ENCODE data around the gene ERGIC3. TPM values are rescaled to one million over a fixed set of nuclear protein-coding genes. Genes with fewer than 3 reads are reported as not detected.

ERGIC3 gene
- total and polyA plus RNA-seq, 2 of the 13 experiments (the other 11 are each of a cell fraction or from before 2014, with no cell fraction given), result 407 to 670 TPM

- no peak overlapping the region for H3K27ac ChIP-seq (ENCODE audit: extremely low read length, insufficient read depth, low read length)
- H3K9ac ChIP-seq (ENCODE audit: insufficient read depth, low read depth, low read length), result no peak overlapping the region
- no peaks in the 10 kb centered on the region for H3K79me2 ChIP-seq (ENCODE audit: insufficient read depth, low read length)
- intact Hi-C loops (cut with micrococcal nuclease; ENCODE audit: unreplicated experiment), result no loop called here
- H3K4me1 ChIP-seq (ENCODE audit: insufficient read depth, low read length), result no peaks in the 10 kb centered on the region
- ChIA-PET CTCF (ENCODE audit: low intra/inter-chr PET ratio, low total read pairs) (interaction anchor here (0.6 kb wide), 1 partner anchor 1536 kb away, joined by 3 read pairs; no protein-coding TSS in a partner anchor), POLR2A (no interaction called here)
- no TSS peak for BruUV-seq (replicated peaks)
- H3K4me2 ChIP-seq (ENCODE audit: low read depth, low read length), result no peak overlapping the region
- DNase-seq (ENCODE audit: low spot score) (no peak), ATAC-seq (no peak), FAIRE-seq (no peak)
- H2AFZ ChIP-seq (ENCODE audit: low read length), result no peak overlapping the region
- in situ Hi-C loops (cut with HindIII; ENCODE audit: extremely low pct_ligation_motif_present, low pct_unique_long_range_greater_than_20kb), result no loop called here
- no peaks in the 10 kb centered on the region for H3K9me3 ChIP-seq (ENCODE audit: low read length)
- no peaks in the 10 kb centered on the region for H3K36me3 ChIP-seq (replicated peaks in 1 of 2; ENCODE audit: control insufficient read depth in 1 of 2, insufficient read depth in 2 of 2, low read length in 2 of 2)
- 65% methylated on average over 14 of the region's 14 CpGs for WGBS (ENCODE audit: low lambda C conversion rate)
- H3K4me3 ChIP-seq (replicated peaks in 1 of 3; ENCODE audit: insufficient read depth in 1 of 3, low read depth in 2 of 3, low read length in 3 of 3), result no peak overlapping the region
- no peaks in the 10 kb centered on the region for H4K20me1 ChIP-seq (ENCODE audit: insufficient read depth, low read length)
- H3K27me3 ChIP-seq (ENCODE audit: control insufficient read depth in 1 of 2, insufficient read depth in 2 of 2, low read length in 2 of 2), result peaks cover 0 to 10% of the 10 kb centered on the region in 2 experiments; a peak in 2 of 5 replicates
- TF ChIP-seq TBX3 (IDR thresholded peaks at IDR 0.05; ENCODE audit: borderline replicate concordance) (no peak), ZSCAN12 (CRISPR knock-in tag; IDR thresholded peaks at IDR 0.05) (no peak), TOPORS (CRISPR knock-in tag; IDR thresholded peaks at IDR 0.05) (no peak), GLI4 (CRISPR knock-in tag; IDR thresholded peaks at IDR 0.05; ENCODE audit: borderline replicate concordance) (no peak), CBFB (CRISPR knock-in tag; IDR thresholded peaks at IDR 0.05) (no peak), FOXJ3 (CRISPR knock-in tag; IDR thresholded peaks at IDR 0.05; ENCODE audit: borderline replicate concordance) (no peak), ZNF720 (CRISPR knock-in tag; IDR thresholded peaks at IDR 0.05) (no peak), ZNF280B (CRISPR knock-in tag; IDR thresholded peaks at IDR 0.05; ENCODE audit: borderline replicate concordance) (no peak), ZKSCAN8 (CRISPR knock-in tag; IDR thresholded peaks at IDR 0.05; ENCODE audit: borderline replicate concordance) (no peak), BORCS8-MEF2B (CRISPR knock-in tag; IDR thresholded peaks at IDR 0.05) (no peak), ZNF746 (CRISPR knock-in tag; IDR thresholded peaks at IDR 0.05) (no peak), HOXD1 (CRISPR knock-in tag; IDR thresholded peaks at IDR 0.05) (no peak), CHCHD3 (CRISPR knock-in tag; IDR thresholded peaks at IDR 0.05) (no peak), ZNF101 (CRISPR knock-in tag; IDR thresholded peaks at IDR 0.05; ENCODE audit: borderline replicate concordance, low read depth) (no peak), CERS6 (CRISPR knock-in tag; IDR thresholded peaks at IDR 0.05) (no peak), RAD51 (IDR thresholded peaks at IDR 0.05; ENCODE audit: borderline replicate concordance) (no peak), ZNF773 (CRISPR knock-in tag; IDR thresholded peaks at IDR 0.05; ENCODE audit: borderline replicate concordance) (no peak), SMARCC2 (IDR thresholded peaks at IDR 0.05) (no peak), MATR3 (CRISPR knock-in tag; IDR thresholded peaks at IDR 0.05) (no peak)
- TF ChIP-seq, protein P1, sequence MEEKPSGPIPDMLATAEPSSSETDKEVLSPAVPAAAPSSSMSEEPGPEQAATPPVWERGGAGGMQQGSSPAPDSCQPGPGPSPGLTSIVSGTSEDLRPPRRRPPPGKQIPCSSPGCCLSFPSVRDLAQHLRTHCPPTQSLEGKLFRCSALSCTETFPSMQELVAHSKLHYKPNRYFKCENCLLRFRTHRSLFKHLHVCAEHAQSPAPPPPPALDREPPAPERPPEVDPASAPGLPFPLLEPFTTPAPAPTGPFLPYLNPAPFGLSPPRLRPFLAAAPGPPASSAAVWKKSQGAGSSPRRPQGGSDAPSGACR (CRISPR knock-in tag; IDR thresholded peaks at IDR 0.05), result no peak
These were observed 46.5 kb downstream of the ERGIC3 start for GRCh38 chr20:35588397-35588796.
